Suprapubic skin (tissue), 4 donors: Measurements from ENCODE around the gene RAB11A.

Source experiments
- POLR2A ChIP-seq, 2 donors: fragments of 450-650 bp; IDR thresholded peaks; one replicate each; pipeline ENCODE4 v1.6.1; 2017; ENCODE audit warnings: antibody characterized with exemption in 2 of 2, mild to moderate bottlenecking in 2 of 2, moderate library complexity in 2 of 2
- POLR2AphosphoS5 ChIP-seq, 3 donors: sonication (generic); formaldehyde crosslinking; IDR thresholded peaks; one replicate each; pipeline ENCODE4 v1.6.1; 2017; ENCODE audit warnings: antibody characterized with exemption in 3 of 3
- TF ChIP-seq, protein P1 (sequence below), 2 donors: fragments of 200-600 bp in 1 of 2; fragments of 450-650 bp in 1 of 2; sonication (generic) in 1 of 2; IDR thresholded peaks; one replicate each; pipeline ENCODE4 v1.5.1; 2016 to 2019; ENCODE audit warnings: antibody characterized with exemption in 2 of 2, mild to moderate bottlenecking in 1 of 2, moderate library complexity in 1 of 2

DNA sequence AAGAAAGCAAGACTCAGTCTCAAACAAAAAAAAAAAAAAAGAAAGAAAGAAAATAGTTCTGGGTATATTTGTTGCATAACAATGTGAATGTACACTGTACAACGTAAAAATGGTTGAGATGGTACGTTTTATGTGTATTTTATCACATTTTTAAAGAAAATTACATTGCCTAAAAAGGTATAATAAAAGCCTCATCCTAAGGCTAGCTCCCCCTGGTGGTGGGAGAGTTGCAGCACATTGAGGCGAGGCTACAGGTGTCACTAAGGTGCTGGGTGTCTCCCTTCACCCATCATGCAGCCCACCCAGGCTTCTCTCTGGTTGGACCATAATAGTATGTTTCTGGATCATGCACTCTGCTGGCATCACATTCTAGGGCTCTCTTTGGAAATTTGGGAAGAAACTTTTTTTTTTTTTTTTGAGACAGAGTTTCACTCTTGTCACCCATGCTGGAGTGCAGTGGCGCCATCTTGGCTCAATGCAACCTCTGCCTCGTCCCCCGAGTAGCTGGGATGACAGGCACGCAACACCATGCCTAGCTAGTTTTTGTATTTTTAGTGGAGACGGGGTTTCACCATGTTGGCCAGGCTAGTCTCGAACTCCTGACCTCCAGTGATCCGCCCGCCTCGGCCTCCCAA is 12.4 kb upstream of the RAB11A start:
- TF ChIP-seq, protein P1, sequence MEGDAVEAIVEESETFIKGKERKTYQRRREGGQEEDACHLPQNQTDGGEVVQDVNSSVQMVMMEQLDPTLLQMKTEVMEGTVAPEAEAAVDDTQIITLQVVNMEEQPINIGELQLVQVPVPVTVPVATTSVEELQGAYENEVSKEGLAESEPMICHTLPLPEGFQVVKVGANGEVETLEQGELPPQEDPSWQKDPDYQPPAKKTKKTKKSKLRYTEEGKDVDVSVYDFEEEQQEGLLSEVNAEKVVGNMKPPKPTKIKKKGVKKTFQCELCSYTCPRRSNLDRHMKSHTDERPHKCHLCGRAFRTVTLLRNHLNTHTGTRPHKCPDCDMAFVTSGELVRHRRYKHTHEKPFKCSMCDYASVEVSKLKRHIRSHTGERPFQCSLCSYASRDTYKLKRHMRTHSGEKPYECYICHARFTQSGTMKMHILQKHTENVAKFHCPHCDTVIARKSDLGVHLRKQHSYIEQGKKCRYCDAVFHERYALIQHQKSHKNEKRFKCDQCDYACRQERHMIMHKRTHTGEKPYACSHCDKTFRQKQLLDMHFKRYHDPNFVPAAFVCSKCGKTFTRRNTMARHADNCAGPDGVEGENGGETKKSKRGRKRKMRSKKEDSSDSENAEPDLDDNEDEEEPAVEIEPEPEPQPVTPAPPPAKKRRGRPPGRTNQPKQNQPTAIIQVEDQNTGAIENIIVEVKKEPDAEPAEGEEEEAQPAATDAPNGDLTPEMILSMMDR (IDR thresholded peaks at IDR 0.05): peak; percentile 71 to 81
- TF ChIP-seq POLR2A (IDR thresholded peaks at IDR 0.05) (no peak), POLR2AphosphoS5 (IDR thresholded peaks at IDR 0.05) (no peak)
